GM23248 (cell line): ENCODE results near the gene FKBP6. TPM values are rescaled to one million over a fixed set of nuclear protein-coding genes. Genes with fewer than 3 reads are reported as not detected.
A peak's percentile ranks its signal among the peaks of the same experiment; 100 is the strongest.

Experiments used
- DNase-seq: peaks from one replicate; pipeline ENCODE4 v3.0.0-alpha.2; 2015
- H2AFZ ChIP-seq: fragments of 200-600 bp; sonication (generic); 2 replicates; pipeline ENCODE4 v1.6.1; 2016; ENCODE audit warnings: antibody characterized with exemption
- H3F3A ChIP-seq: fragments of 200-600 bp; sonication (generic); 2 replicates; pipeline ENCODE4 v1.6.1; 2016; ENCODE audit warnings: mild to moderate bottlenecking, antibody characterized with exemption, mixed run types; ENCODE audit not compliant: insufficient read depth
- H3K27ac ChIP-seq: fragments of 200-600 bp; sonication (generic); 2 replicates; pipeline ENCODE4 v1.5.1; 2016; ENCODE audit warnings: mild to moderate bottlenecking
- H3K27me3 ChIP-seq: fragments of 200-600 bp; sonication (generic); replicated peaks from 2 replicates; pipeline ENCODE4 v1.6.1; 2016; ENCODE audit warnings: mild to moderate bottlenecking; ENCODE audit not compliant: insufficient read depth
- H3K36me3 ChIP-seq: fragments of 200-600 bp; sonication (generic); 2 replicates; pipeline ENCODE4 v1.6.1; 2016; ENCODE audit warnings: low read depth, mild to moderate bottlenecking
- H3K4me1 ChIP-seq: fragments of 200-600 bp; sonication (generic); 2 replicates; pipeline ENCODE4 v1.6.1; 2016; ENCODE audit warnings: mild to moderate bottlenecking; ENCODE audit not compliant: insufficient read depth
- H3K4me2 ChIP-seq: fragments of 200-600 bp; sonication (generic); one replicate; pipeline ENCODE4 v1.6.1; 2016; ENCODE audit warnings: mild to moderate bottlenecking; ENCODE audit not compliant: unreplicated experiment
- H3K4me3 ChIP-seq: fragments of 200-600 bp; sonication (generic); 2 replicates; pipeline ENCODE4 v1.5.1; 2016; ENCODE audit warnings: mild to moderate bottlenecking
- H3K79me2 ChIP-seq: fragments of 200-600 bp; sonication (generic); 2 replicates; pipeline ENCODE4 v1.6.1; 2016; ENCODE audit warnings: mild to moderate bottlenecking; ENCODE audit not compliant: insufficient read depth
- H3K9ac ChIP-seq: fragments of 200-600 bp; sonication (generic); 2 replicates; pipeline ENCODE4 v1.6.1; 2016; ENCODE audit warnings: mild to moderate bottlenecking
- H3K9me2 ChIP-seq: fragments of 200-600 bp; sonication (generic); 2 replicates; pipeline ENCODE4 v1.6.1; 2016; ENCODE audit warnings: mixed run types, mild to moderate bottlenecking, moderate library complexity; ENCODE audit not compliant: insufficient read depth
- H3K9me3 ChIP-seq: fragments of 200-600 bp; sonication (generic); one replicate; pipeline ENCODE4 v1.6.1; 2017; ENCODE audit warnings: low read depth
- H4K20me1 ChIP-seq: fragments of 200-600 bp; sonication (generic); 2 replicates; pipeline ENCODE4 v1.6.0; 2016; ENCODE audit not compliant: insufficient read depth
- EZH2 ChIP-seq: fragments of 200-600 bp; sonication (generic); IDR thresholded peaks from 2 replicates; pipeline ENCODE4 v1.6.1; 2018; ENCODE audit warnings: antibody characterized with exemption, mild to moderate bottlenecking; ENCODE audit not compliant: insufficient read depth, poor library complexity, severe bottlenecking
- EZH2phosphoT487 ChIP-seq: fragments of 200-600 bp; sonication (generic); IDR thresholded peaks from 2 replicates; pipeline ENCODE4 v1.6.1; 2018; ENCODE audit warnings: antibody characterized with exemption, moderate library complexity, mild to moderate bottlenecking, low read depth; ENCODE audit not compliant: insufficient read depth
- WGBS, 2 experiments: methylation state at CpG; one replicate each; pipeline ENCODE4 v1.1.6; 2015 to 2017; ENCODE audit warnings: low lambda C conversion rate in 2 of 2, low coverage in 1 of 2; ENCODE audit errors: missing lambda C conversion rate in 2 of 2; 5-methylcytosine and 5-hydroxymethylcytosine counted together
- in situ Hi-C: fragments of 300-500 bp; cut with MboI; formaldehyde crosslinking; loops from 2 replicates; pipeline ENCODE4 v1.15.0; 2020
- polyA plus RNA-seq: library from polyadenylated mRNA; unstranded; fragments of >200 nt; fragmentation: Nextera tagmentation; extraction: Ambion mirVana; gene quantifications from 2 replicates; pipeline ENCODE4 v1.2.1, GENCODE V29; 2016
- total RNA-seq: library from RNA; depleted of rRNA; stranded (reverse); fragments of >200 nt; shearing (Covaris generic); gene quantifications from 2 replicates; pipeline ENCODE4 v1.2.3, GENCODE V29; 2014

The FKBP6 gene
- total and polyA plus RNA-seq, 2 experiments from 2014 or later: not detected

DNA sequence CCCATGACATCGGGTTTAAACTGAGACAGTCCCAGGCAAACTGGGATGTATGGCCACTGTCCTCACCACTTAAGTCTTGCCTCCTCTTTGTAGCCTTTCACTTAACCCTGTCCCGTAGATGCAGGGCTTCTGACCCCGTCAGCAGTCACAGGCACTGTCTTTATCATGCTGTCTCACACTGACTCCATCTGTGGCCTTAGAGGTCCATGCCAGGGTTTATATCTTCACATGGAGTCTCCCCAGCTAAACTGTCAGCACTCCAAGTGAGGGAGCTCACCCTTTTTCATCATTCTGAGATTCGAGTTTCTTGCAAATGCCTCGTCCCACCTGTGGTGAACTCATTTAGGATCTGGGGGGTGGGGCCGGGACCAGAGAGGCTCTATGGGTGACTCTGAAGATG lies 2.8 kb downstream of the FKBP6 start:
- TF ChIP-seq EZH2 (no peak), EZH2phosphoT487 (no peak)
- H3K4me2 ChIP-seq: no peak overlapping the region
- in situ Hi-C loops: no loop called here

DNA sequence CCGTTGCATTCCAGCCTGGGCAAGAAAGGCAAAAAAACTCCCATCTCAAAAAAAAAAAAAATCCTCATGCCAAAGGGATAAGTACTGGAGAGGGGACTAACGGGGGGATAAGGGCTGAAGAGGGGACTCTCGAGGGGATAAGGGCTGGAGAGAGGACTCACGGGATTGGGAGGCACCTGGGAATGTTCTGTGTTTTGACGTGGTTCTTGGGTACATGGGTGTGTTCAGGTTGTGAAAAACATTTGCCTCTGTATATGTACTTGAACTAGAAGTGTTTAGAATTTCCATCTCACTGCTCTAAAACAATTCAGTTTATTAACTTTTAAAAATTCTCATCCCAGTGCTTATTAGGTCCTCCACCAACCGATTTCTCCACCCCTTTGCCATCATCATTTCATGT lies 4.5 kb downstream of the FKBP6 start:
- 22 to 32% methylated on average over 5 to 6 of the region's 6 CpGs for WGBS, 2 experiments
- Histone ChIP-seq H3K36me3 (no peaks in the 10 kb centered on the region), H3K4me1 (no peaks in the 10 kb centered on the region), H3F3A (no peaks in the 10 kb centered on the region), H3K9ac (no peak overlapping the region), H3K4me2 (no peak overlapping the region), H3K79me2 (no peaks in the 10 kb centered on the region), H3K9me3 (no peaks in the 10 kb centered on the region), H3K9me2 (no peaks in the 10 kb centered on the region), H3K4me3 (no peak overlapping the region), H3K27me3 (peaks cover 43% of the 10 kb centered on the region), H3K27ac (no peak overlapping the region), H2AFZ (no peak overlapping the region), H4K20me1 (no peaks in the 10 kb centered on the region)
- in situ Hi-C loops: no loop called here
- no peak for TF ChIP-seq EZH2phosphoT487
- no peak for TF ChIP-seq EZH2
- DNase-seq: no peak

More for the DNA sequence above, 2.8 kb downstream of the FKBP6 start:
- H3K79me2 ChIP-seq: no peaks in the 10 kb centered on the region
- H3K4me3 ChIP-seq: no peak overlapping the region
- no peak overlapping the region for H2AFZ ChIP-seq
- H3K27me3 ChIP-seq: peaks cover 40% of the 10 kb centered on the region
- no peaks in the 10 kb centered on the region for H3K9me3 ChIP-seq
- WGBS, 2 experiments: 43 to 44% methylated on average over 6 of the region's 6 CpGs
- no peaks in the 10 kb centered on the region for H3K9me2 ChIP-seq
- no peaks in the 10 kb centered on the region for H4K20me1 ChIP-seq
- no peak overlapping the region for H3K27ac ChIP-seq
- no peak overlapping the region for H3K9ac ChIP-seq
- no peaks in the 10 kb centered on the region for H3F3A ChIP-seq
- H3K4me1 ChIP-seq: no peaks in the 10 kb centered on the region
- DNase-seq: no peak
- H3K36me3 ChIP-seq: no peaks in the 10 kb centered on the region

DNA sequence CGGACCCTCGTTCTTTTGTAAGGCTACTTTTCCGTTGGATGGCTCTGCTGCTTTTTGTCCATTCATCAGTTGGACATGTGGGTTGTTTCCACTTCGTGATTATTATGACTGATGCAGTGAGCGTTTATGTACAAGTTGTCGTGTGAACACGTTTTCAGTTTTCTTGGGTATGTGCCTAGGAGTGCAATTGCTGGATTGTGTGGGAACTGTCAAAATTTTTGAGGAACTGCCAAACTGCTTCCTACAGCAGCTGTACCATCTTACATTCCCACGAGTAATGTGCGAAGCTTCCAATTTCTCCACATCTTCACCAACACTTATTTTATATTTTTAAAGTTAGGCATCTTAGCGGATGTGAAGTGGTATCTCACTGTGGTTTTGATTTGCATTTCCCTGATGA lies 10.4 kb downstream of the FKBP6 start:
- Histone ChIP-seq H4K20me1 (no peaks in the 10 kb centered on the region), H3K4me1 (no peaks in the 10 kb centered on the region), H3K9ac (no peak overlapping the region), H3K27me3 (peaks cover 55% of the 10 kb centered on the region), H3K4me2 (no peak overlapping the region), H3K27ac (no peak overlapping the region), H3K4me3 (no peak overlapping the region), H3F3A (no peaks in the 10 kb centered on the region), H2AFZ (no peak overlapping the region), H3K9me2 (no peaks in the 10 kb centered on the region), H3K79me2 (no peaks in the 10 kb centered on the region), H3K36me3 (no peaks in the 10 kb centered on the region), H3K9me3 (no peaks in the 10 kb centered on the region)
- 34 to 35% methylated on average over 10 of the region's 10 CpGs for WGBS, 2 experiments
- in situ Hi-C loops: no loop called here
- DNase-seq: no peak
- TF ChIP-seq EZH2phosphoT487 (no peak), EZH2 (no peak)

DNA sequence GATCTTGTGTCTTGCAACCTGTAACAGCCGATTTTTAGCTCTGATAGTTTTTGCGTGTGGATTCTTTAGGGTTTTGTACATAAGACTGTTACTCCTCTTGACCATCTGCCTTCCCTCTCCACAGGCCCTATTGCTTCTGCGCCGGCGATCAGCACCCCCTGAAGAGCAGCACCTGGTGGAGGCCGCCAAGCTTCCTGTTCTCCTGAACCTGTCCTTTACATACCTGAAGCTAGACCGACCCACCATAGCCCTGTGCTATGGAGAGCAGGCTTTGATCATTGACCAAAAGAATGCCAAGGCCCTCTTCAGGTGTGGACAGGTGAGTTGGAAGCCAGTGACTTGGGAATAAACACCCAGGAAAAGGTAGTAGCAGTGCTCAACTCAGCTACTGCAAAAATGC lies 12.6 kb downstream of the FKBP6 start:
- Histone ChIP-seq H3K9me2 (no peaks in the 10 kb centered on the region), H3K9me3 (no peaks in the 10 kb centered on the region), H3F3A (no peaks in the 10 kb centered on the region), H2AFZ (no peak overlapping the region), H3K4me1 (no peaks in the 10 kb centered on the region), H3K9ac (no peak overlapping the region), H4K20me1 (no peaks in the 10 kb centered on the region), H3K27ac (no peak overlapping the region), H3K36me3 (no peaks in the 10 kb centered on the region), H3K4me3 (no peak overlapping the region), H3K4me2 (no peak overlapping the region), H3K79me2 (no peaks in the 10 kb centered on the region), H3K27me3 (peaks cover 34% of the 10 kb centered on the region; the same call in 1 of the 2 replicates)
- TF ChIP-seq EZH2: no peak
- TF ChIP-seq EZH2phosphoT487: no peak
- in situ Hi-C loops: loop anchor here (5.0 to 10.0 kb wide), 2 partner anchors 52 to 104 kb away; no protein-coding TSS in a partner anchor
- WGBS, 2 experiments: 50 to 58% methylated on average over 7 of the region's 7 CpGs
- DNase-seq: no peak

DNA sequence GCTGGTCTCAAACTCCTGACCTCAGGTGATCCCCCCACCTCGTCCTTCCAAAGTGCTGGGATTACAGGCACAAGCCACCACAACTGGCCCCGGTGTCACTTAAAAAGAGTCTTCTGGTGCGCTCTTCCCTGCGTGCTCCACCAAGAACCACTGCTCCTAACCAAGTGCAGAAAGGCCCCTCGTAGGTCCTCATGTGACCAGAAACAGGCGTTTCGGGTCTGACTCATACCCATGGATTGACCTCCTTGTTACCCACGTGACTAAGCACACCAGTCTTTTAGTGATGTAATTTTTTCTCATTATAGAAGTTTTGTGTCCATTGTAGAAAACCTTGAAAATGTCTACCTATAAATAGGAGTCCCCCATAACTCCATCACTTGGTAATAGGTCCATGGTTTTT lies 13.9 kb downstream of the FKBP6 start:
- WGBS, 2 experiments: 50 to 54% methylated on average over 8 of the region's 8 CpGs
- Histone ChIP-seq H3K9me3 (no peaks in the 10 kb centered on the region), H4K20me1 (no peaks in the 10 kb centered on the region), H3K4me1 (no peaks in the 10 kb centered on the region), H2AFZ (no peak overlapping the region), H3K27ac (no peak overlapping the region), H3K9me2 (no peaks in the 10 kb centered on the region), H3K79me2 (no peaks in the 10 kb centered on the region), H3K9ac (no peak overlapping the region), H3K36me3 (no peaks in the 10 kb centered on the region), H3F3A (no peaks in the 10 kb centered on the region), H3K4me2 (no peak overlapping the region), H3K4me3 (no peak overlapping the region), H3K27me3 (peaks cover 29% of the 10 kb centered on the region)
- no peak for TF ChIP-seq EZH2
- TF ChIP-seq EZH2phosphoT487: no peak
- in situ Hi-C loops: loop anchor here (5.0 to 10.0 kb wide), 2 partner anchors 50 to 103 kb away; no protein-coding TSS in a partner anchor
- peak; percentile 76 for DNase-seq
